DND-41 (cell line): Measurements from ENCODE around the gene CDK19.

Experiments used
- CTCF ChIP-seq: IDR thresholded peaks from 2 replicates; pipeline ENCODE4 v1.5.1; 2012; ENCODE audit warnings: borderline replicate concordance, low read length, moderate library complexity, mild to moderate bottlenecking; ENCODE audit not compliant: poor library complexity, severe bottlenecking; ENCODE audit errors: extremely low read depth
- EZH2 ChIP-seq: IDR thresholded peaks from 3 replicates; pipeline ENCODE4 v1.6.1; 2012; ENCODE audit warnings: borderline replicate concordance, low read depth, mild to moderate bottlenecking, moderate library complexity, low read length, inconsistent platforms; ENCODE audit not compliant: severe bottlenecking

GRCh38 chr6:110814102-110815014, 911 bp downstream of the CDK19 start:
- TF ChIP-seq CTCF, result no peak
- TF ChIP-seq EZH2, result no peak
